ENCODE results near the gene C2orf72. TPM values are rescaled to one million over a fixed set of nuclear protein-coding genes. Genes with fewer than 3 reads are reported as not detected.

Gene C2orf72
- total and polyA plus RNA-seq, 2 of the 13 experiments (the other 11 are each of a cell fraction or from before 2014, with no cell fraction given): 147 to 203 TPM

- no peak for TF ChIP-seq ZFYVE20 (CRISPR knock-in tag; IDR thresholded peaks at IDR 0.05; ENCODE audit: borderline replicate concordance, low read depth)
- TF ChIP-seq TARDBP (CRISPR knock-in tag; IDR thresholded peaks at IDR 0.05): no peak
- no peak for TF ChIP-seq HDAC6 (IDR thresholded peaks at IDR 0.05; ENCODE audit: low read depth, low read length)
- peak; percentile 72; the same call in 1 of the 2 replicates for TF ChIP-seq FOXK1 (CRISPR knock-in tag; IDR thresholded peaks at IDR 0.05; ENCODE audit: borderline replicate concordance, low read depth)
- TF ChIP-seq ZNF446 (CRISPR knock-in tag; IDR thresholded peaks at IDR 0.05): no peak
- TF ChIP-seq POLR2A (IDR thresholded peaks at IDR 0.05; ENCODE audit: insufficient read depth in 1 of 2, low read depth in 2 of 2, low read length in 2 of 2): no peak; a peak in 1 of 4 replicates
- TF ChIP-seq ZNF274 (CRISPR knock-in tag; IDR thresholded peaks at IDR 0.05): peak; percentile 93
- peak; percentile 75 for TF ChIP-seq SALL2 (CRISPR knock-in tag; IDR thresholded peaks at IDR 0.05)
- TF ChIP-seq MTA3 (CRISPR knock-in tag; IDR thresholded peaks at IDR 0.05): no peak
- no peak for TF ChIP-seq TRIM24 (CRISPR knock-in tag; IDR thresholded peaks at IDR 0.05)
- TF ChIP-seq ZNF510 (CRISPR knock-in tag; IDR thresholded peaks at IDR 0.05; ENCODE audit: low read depth): no peak
- no peak for TF ChIP-seq KLF9 (CRISPR knock-in tag; IDR thresholded peaks at IDR 0.05; ENCODE audit: low read depth)
- TF ChIP-seq PAX8 (CRISPR knock-in tag; IDR thresholded peaks at IDR 0.05; ENCODE audit: borderline replicate concordance): no peak
- TF ChIP-seq PHB2 (IDR thresholded peaks at IDR 0.05; ENCODE audit: partially characterized antibody): no peak
- TF ChIP-seq ZNF18 (CRISPR knock-in tag; IDR thresholded peaks at IDR 0.05; ENCODE audit: insufficient replicate concordance): no peak
- no peak for TF ChIP-seq NFAT5 (CRISPR knock-in tag; IDR thresholded peaks at IDR 0.05)
- no peak for TF ChIP-seq CBX2 (IDR thresholded peaks at IDR 0.05; ENCODE audit: low read depth, low read length)
- TF ChIP-seq CBX2 (CRISPR knock-in tag; IDR thresholded peaks at IDR 0.05; ENCODE audit: low read depth): no peak
- no peak for TF ChIP-seq SP1 (IDR thresholded peaks at IDR 0.05)
- TF ChIP-seq SP1 (CRISPR knock-in tag; IDR thresholded peaks at IDR 0.05): no peak
- peak; percentile 20 for TF ChIP-seq CCAR2 (optimal IDR thresholded peaks at IDR 0.05; ENCODE audit: low read depth, low read length)
- TF ChIP-seq ZBTB4 (CRISPR knock-in tag; IDR thresholded peaks at IDR 0.05; ENCODE audit: borderline replicate concordance): no peak
Measured at GRCh38 chr2:231047274-231047922, 10.1 kb downstream of the C2orf72 start (continued).

All from HepG2 (cell line).